ENCODE results near the gene SNX5.

SNX5 gene

GRCh38 chr20:17898548-17898994 is 70.0 kb downstream of the SNX5 start:
- DNase-seq, result peak; percentile 60
- in situ Hi-C loops (cut with MboI; ENCODE audit: low pct_unique_long_range_greater_than_20kb, low sequenced_read_pairs), result no loop called here

- DNase-seq, result no peak
- in situ Hi-C loops (cut with MboI; ENCODE audit: low pct_unique_long_range_greater_than_20kb, low sequenced_read_pairs), result no loop called here
These were observed 70.9 kb downstream of the SNX5 start for GRCh38 chr20:17897566-17898307.

GRCh38 chr20:17896771-17897369 is 71.7 kb downstream of the SNX5 start:
- in situ Hi-C loops (cut with MboI; ENCODE audit: low pct_unique_long_range_greater_than_20kb, low sequenced_read_pairs), result no loop called here
- DNase-seq, result no peak

- DNase-seq, result no peak
- in situ Hi-C loops (cut with MboI; ENCODE audit: low pct_unique_long_range_greater_than_20kb, low sequenced_read_pairs), result no loop called here
These were observed 72.3 kb downstream of the SNX5 start for GRCh38 chr20:17896193-17896723.

GRCh38 chr20:17895641-17896171 is 72.9 kb downstream of the SNX5 start:
- DNase-seq, result no peak
- in situ Hi-C loops (cut with MboI; ENCODE audit: low pct_unique_long_range_greater_than_20kb, low sequenced_read_pairs), result no loop called here

- in situ Hi-C loops (cut with MboI; ENCODE audit: low pct_unique_long_range_greater_than_20kb, low sequenced_read_pairs), result no loop called here
- DNase-seq, result no peak
These were observed 75.1 kb downstream of the SNX5 start for GRCh38 chr20:17893445-17893844.

GRCh38 chr20:17892189-17892938 is 76.2 kb downstream of the SNX5 start:
- in situ Hi-C loops (cut with MboI; ENCODE audit: low pct_unique_long_range_greater_than_20kb, low sequenced_read_pairs), result no loop called here

More at GRCh38 chr20:17892189-17892938, 76.2 kb downstream of the SNX5 start:
- DNase-seq, result peak; percentile 44
